Vagina (tissue), 2 donors: ENCODE measurements around the gene NRGN.

ENCODE experiments used
- POLR2A ChIP-seq, 2 donors: fragments of 450-650 bp; IDR thresholded peaks; one replicate each; pipeline ENCODE4 v1.6.1; 2017; ENCODE audit warnings: antibody characterized with exemption in 2 of 2, mild to moderate bottlenecking in 2 of 2, moderate library complexity in 2 of 2
- TF ChIP-seq, protein P1 (sequence below), 3 experiments: fragments of 450-650 bp in 2 of 3; fragments of 200-600 bp in 1 of 3; sonication (generic) in 1 of 3; IDR thresholded peaks; one replicate each; pipeline ENCODE4 v1.5.1; 2017 to 2019; ENCODE audit warnings: antibody characterized with exemption in 3 of 3, mild to moderate bottlenecking in 2 of 3, moderate library complexity in 2 of 3

DNA sequence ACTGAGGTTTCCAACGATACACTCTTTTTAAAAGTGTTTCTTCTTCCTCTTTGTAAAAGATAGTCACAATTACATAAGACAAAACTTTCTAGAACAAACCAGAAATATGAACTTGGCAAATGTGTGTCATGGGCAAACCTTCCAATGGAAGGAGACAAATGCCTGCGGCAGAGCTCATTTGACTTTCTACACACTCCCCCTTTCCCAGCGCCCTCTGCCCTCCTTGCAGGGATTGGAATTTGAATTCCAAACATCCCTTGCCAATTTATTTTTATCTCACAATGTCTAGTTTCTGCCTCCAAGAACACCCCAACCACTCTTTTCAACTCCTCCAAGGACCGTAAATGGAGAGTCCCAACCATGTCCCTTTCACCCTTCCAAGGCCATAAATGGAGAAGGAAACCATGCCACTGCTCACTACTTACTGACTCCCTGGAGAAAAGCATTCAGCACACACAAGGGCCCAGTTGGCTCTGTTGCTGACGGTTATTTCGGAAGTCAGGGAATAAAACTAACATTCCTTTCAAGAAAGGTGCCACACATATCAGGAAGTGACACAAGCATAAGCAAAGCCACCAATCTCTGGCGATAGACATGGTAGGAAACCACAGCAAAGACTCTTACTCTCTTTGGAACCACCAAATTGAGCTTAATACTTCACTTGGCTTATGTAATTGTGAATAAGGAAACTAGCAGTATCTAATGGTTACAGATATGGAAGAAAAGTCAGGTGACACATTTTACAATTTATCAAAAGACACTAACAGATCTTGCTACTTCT is 37.3 kb downstream of the NRGN start:
- TF ChIP-seq, protein P1, sequence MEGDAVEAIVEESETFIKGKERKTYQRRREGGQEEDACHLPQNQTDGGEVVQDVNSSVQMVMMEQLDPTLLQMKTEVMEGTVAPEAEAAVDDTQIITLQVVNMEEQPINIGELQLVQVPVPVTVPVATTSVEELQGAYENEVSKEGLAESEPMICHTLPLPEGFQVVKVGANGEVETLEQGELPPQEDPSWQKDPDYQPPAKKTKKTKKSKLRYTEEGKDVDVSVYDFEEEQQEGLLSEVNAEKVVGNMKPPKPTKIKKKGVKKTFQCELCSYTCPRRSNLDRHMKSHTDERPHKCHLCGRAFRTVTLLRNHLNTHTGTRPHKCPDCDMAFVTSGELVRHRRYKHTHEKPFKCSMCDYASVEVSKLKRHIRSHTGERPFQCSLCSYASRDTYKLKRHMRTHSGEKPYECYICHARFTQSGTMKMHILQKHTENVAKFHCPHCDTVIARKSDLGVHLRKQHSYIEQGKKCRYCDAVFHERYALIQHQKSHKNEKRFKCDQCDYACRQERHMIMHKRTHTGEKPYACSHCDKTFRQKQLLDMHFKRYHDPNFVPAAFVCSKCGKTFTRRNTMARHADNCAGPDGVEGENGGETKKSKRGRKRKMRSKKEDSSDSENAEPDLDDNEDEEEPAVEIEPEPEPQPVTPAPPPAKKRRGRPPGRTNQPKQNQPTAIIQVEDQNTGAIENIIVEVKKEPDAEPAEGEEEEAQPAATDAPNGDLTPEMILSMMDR (IDR thresholded peaks at IDR 0.05) = no peak
- TF ChIP-seq POLR2A (IDR thresholded peaks at IDR 0.05) = no peak
